ENCODE data around the gene DMRT1. TPM values are rescaled to one million over a fixed set of nuclear protein-coding genes. Genes with fewer than 3 reads are reported as not detected.
A peak's percentile ranks its signal among the peaks of the same experiment; 100 is the strongest.

Gene DMRT1
- total RNA-seq, 1 donor from 2014 or later, result not detected

- H3K4me3 ChIP-seq (ENCODE audit: low read depth, low read length), result no peak overlapping the region
- TF ChIP-seq CTCF (conservative IDR thresholded peaks at IDR 0.05; ENCODE audit: low read depth, low read length), result no peak
- no peak for DNase-seq (ENCODE audit: low read depth)
Measured at GRCh38 chr9:933356-933755, 91.9 kb downstream of the DMRT1 start.

DNA sequence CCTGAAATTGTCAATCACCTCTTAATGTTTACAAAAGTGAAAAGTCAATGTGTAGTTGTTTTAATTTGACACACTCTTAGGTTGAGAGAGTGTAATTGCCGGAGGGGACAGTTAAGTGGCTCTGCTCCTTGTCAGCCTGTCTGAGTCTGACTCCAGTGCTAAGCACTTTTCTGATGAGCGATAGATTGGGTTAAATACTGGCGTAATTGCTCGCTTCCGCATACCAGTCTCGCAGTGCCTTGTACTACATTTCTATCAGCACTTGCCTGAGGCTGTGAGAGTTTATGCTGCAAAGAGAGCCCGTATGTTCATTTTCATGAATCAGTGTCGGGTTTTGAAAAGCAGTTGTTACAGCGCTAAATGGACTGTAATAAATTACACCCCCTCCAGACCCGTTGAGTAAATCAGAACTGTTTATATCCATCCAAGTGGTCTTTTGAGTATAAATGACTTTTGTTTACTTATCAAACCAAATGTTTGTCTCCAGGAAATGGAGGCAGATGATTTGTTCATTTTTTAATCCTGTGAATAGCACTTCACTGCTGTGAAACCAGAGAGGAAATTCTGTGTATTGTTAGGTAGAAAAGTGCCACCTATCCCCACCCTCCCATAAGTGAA, 94.0 kb downstream of the DMRT1 start:
- DNase-seq (ENCODE audit: low read depth), result no peak
- no peak for TF ChIP-seq CTCF (conservative IDR thresholded peaks at IDR 0.05; ENCODE audit: low read depth, low read length)
- H3K4me3 ChIP-seq (ENCODE audit: low read depth, low read length), result no peak overlapping the region

DNA sequence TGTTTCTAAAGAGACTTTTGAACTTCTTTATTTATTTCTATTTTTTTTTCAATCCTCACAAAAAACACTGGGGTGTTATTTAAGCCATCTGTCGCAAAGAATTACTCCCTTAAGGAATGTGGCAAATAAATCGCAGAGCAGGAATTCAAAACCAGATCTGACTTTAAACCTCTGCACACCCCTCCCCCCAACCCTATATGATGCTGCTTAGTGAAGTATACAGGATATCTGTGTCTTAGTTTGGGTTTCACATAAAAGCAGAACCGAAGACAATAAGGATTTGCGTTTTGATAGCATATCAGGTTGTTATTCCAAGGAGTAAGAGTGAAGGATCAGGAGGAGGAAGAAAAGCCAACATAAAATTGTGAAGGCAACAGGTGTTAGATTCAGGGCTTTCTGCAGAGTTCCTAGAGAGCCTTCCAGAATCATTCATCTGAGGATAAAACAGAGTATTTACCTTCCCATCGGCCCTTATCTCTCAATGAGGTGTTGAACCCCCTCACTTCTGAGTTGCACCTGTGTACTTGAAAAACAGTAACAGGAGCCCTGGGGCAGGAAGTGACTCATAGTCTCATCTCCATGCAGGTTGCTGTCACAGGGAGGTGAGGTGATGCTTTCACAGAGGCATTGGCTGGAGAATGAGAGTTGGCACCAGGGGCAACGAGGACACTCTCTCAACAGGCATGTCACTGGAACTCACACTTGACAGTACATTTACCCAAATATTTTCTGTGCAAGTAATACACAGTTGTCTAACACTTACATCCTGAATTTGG, 101.5 kb downstream of the DMRT1 start:
- no peak for TF ChIP-seq CTCF (conservative IDR thresholded peaks at IDR 0.05; ENCODE audit: low read depth, low read length)
- no peak overlapping the region for H3K4me3 ChIP-seq (ENCODE audit: low read depth, low read length)
- DNase-seq (ENCODE audit: low read depth), result no peak

- no peak for TF ChIP-seq CTCF (conservative IDR thresholded peaks at IDR 0.05; ENCODE audit: low read depth, low read length)
- no peak for DNase-seq (ENCODE audit: low read depth)
- H3K4me3 ChIP-seq (ENCODE audit: low read depth, low read length), result no peak overlapping the region
Measured at GRCh38 chr9:947985-948384, 106.5 kb downstream of the DMRT1 start.

GRCh38 chr9:948497-948896, 107.0 kb downstream of the DMRT1 start:
- no peak overlapping the region for H3K4me3 ChIP-seq (ENCODE audit: low read depth, low read length)
- TF ChIP-seq CTCF (conservative IDR thresholded peaks at IDR 0.05; ENCODE audit: low read depth, low read length), result no peak
- DNase-seq (ENCODE audit: low read depth), result no peak

DNA sequence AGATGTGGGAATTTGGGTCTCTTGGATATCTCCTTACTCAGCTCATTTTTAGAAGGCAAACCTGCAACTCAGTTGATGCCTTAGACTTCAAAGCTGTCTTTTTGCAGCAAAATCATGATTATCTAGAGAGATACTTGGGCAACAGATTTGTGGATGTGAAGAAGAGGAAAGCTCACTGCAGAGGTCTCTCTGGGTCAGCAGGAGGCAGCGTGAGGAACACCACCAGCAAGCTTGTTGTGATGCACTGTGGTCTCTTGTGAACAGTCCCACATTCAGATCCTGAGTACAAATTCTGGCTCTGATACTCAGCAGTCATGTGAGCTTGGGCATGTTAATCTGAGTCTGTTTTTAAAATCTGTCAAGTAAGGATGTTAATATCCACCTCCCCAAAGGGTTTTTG, 108.6 kb downstream of the DMRT1 start:
- TF ChIP-seq CTCF (conservative IDR thresholded peaks at IDR 0.05; ENCODE audit: low read depth, low read length), result peak; percentile 22
- H3K4me3 ChIP-seq (ENCODE audit: low read depth, low read length), result no peak overlapping the region
- no peak for DNase-seq (ENCODE audit: low read depth)

GRCh38 chr9:952546-952945, 111.0 kb downstream of the DMRT1 start:
- no peak for TF ChIP-seq CTCF (conservative IDR thresholded peaks at IDR 0.05; ENCODE audit: low read depth, low read length)
- DNase-seq (ENCODE audit: low read depth), result no peak
- H3K4me3 ChIP-seq (ENCODE audit: low read depth, low read length), result no peak overlapping the region
